Fibroblast of upper back skin (primary cell): Measurements from ENCODE around the gene KRTAP2-2.
"Not testable (repeated sequence)": the region's sequence is repeated elsewhere in the genome, so short reads cannot be mapped to it uniquely, and the experiment has no call there.

ENCODE experiments used
- DNase-seq: peaks from one replicate; pipeline ENCODE4 v3.0.0-alpha.2; 2013

KRTAP2-2 gene

GRCh38 chr17:41055130-41055529 lies at the start of gene KRTAP2-2:
Gene KRTAP2-2, minus strand, starts transcription at chr17:41055230. Its CDS starts 19 bp downstream, at chr17:41055211.
- not testable (repeated sequence) for DNase-seq

GRCh38 chr17:41104386-41105038 lies 49.5 kb upstream of the KRTAP2-2 start:
- DNase-seq, result peak; percentile 83

GRCh38 chr17:41103896-41104295 lies 48.9 kb upstream of the KRTAP2-2 start:
- DNase-seq, result no peak

GRCh38 chr17:41101586-41102259 lies 46.7 kb upstream of the KRTAP2-2 start, which contains the start of gene KRTAP4-16:
Gene KRTAP4-16, minus strand, starts transcription at chr17:41102209. Its CDS starts 0 bp downstream, at chr17:41102209.
- DNase-seq, result peak; percentile 16

GRCh38 chr17:41099682-41100480 lies 44.9 kb upstream of the KRTAP2-2 start:
- peak; percentile 81 for DNase-seq

GRCh38 chr17:41098481-41098880 lies 43.5 kb upstream of the KRTAP2-2 start:
- DNase-seq, result peak; percentile 65

- DNase-seq, result no peak
These were observed 43.0 kb upstream of the KRTAP2-2 start, which contains the start of gene KRTAP4-8 for GRCh38 chr17:41098042-41098441. Gene KRTAP4-8, minus strand, starts transcription at chr17:41098142. Its CDS starts 58 bp downstream, at chr17:41098084.

- DNase-seq, result no peak
These were observed 41.0 kb upstream of the KRTAP2-2 start for GRCh38 chr17:41096055-41096454.

GRCh38 chr17:41088760-41089352 lies 33.8 kb upstream of the KRTAP2-2 start:
- DNase-seq, result not testable (repeated sequence)

- not testable (repeated sequence) for DNase-seq
These were observed 29.2 kb upstream of the KRTAP2-2 start, which contains the start of gene KRTAP4-7 for GRCh38 chr17:41084100-41084856. Gene KRTAP4-7, plus strand, starts transcription at chr17:41084150. Its CDS starts 57 bp downstream, at chr17:41084207.

- peak; percentile 74 for DNase-seq
These were observed 28.4 kb upstream of the KRTAP2-2 start for GRCh38 chr17:41083427-41083826.

- no peak for DNase-seq
These were observed 27.6 kb upstream of the KRTAP2-2 start for GRCh38 chr17:41082626-41083025.

- DNase-seq, result no peak
These were observed 21.8 kb upstream of the KRTAP2-2 start for GRCh38 chr17:41076788-41077187.

GRCh38 chr17:41073676-41074075 lies 18.6 kb upstream of the KRTAP2-2 start:
- DNase-seq, result no peak

GRCh38 chr17:41071606-41072360 lies 16.8 kb upstream of the KRTAP2-2 start:
- no peak for DNase-seq

- no peak for DNase-seq
These were observed 14.0 kb upstream of the KRTAP2-2 start for GRCh38 chr17:41069031-41069430.

- DNase-seq, result peak; percentile 81
These were observed 12.3 kb upstream of the KRTAP2-2 start for GRCh38 chr17:41067281-41067680.

- peak; percentile 92 for DNase-seq
These were observed 11.0 kb upstream of the KRTAP2-2 start, which contains the start of gene KRTAP2-4 for GRCh38 chr17:41065829-41066624. Gene KRTAP2-4, minus strand, starts transcription at chr17:41065879. Its CDS starts 34 bp downstream, at chr17:41065845.

GRCh38 chr17:41065016-41065689 lies 10.1 kb upstream of the KRTAP2-2 start:
- not testable (repeated sequence) for DNase-seq

- no peak for DNase-seq
These were observed 9.3 kb upstream of the KRTAP2-2 start for GRCh38 chr17:41064301-41064700.
